ENCODE data around the gene DBP.
"Not testable (repeated sequence)": the region's sequence is repeated elsewhere in the genome, so short reads cannot be mapped to it uniquely, and the experiment has no call there.

Gene DBP

DNA sequence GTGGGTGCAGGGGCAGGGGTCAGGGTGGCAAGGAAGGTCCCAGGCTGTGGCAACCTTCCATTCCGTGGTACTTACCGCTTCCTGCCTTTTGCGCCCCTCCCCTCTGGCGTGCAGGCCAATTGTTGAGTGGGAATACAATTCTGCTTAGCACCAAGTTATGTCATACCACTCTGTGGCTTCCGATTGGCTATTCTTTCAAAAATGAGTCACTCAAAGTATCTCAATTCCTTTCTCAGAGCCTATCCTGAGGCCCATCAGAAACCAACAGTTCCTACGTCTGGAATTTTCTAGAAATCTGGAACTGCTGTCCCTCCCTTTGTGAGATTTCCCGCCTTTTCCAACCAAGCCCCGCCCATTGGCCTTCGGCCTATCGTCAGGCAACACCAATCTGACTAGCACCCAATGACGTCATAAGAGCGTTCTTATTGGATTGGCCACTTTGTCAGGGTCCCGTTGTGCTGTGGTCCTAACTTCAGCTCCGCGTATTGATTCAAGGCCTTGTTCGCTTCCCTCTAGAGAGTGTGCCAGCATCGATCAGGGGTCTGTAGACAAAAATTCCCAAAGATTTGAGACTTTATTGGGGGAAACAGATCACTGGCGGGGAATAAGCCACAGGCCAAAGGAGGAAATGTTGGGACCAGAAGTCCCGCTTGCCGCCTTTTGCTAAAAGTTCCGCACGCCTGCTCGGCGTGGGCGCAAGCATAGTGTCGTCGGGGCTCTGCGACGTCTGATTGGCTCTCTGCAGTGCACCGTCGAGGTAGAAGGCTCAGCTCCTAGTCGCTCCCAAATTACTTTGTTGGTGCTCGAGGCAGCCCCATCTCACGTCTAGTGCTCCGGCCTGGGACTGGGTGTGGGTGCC lies 23.9 kb upstream of the DBP start:
- TF ChIP-seq JUND (IDR thresholded peaks at IDR 0.05; ENCODE audit: low read depth): no peak
- DNase-seq (ENCODE audit: low read depth in 1 of 2, low spot score in 1 of 2): peak; percentile 89 to 91
- in situ Hi-C loops (cut with HindIII; ENCODE audit: low pct_unique_long_range_greater_than_20kb, low sequenced_read_pairs): no loop called here

DNA sequence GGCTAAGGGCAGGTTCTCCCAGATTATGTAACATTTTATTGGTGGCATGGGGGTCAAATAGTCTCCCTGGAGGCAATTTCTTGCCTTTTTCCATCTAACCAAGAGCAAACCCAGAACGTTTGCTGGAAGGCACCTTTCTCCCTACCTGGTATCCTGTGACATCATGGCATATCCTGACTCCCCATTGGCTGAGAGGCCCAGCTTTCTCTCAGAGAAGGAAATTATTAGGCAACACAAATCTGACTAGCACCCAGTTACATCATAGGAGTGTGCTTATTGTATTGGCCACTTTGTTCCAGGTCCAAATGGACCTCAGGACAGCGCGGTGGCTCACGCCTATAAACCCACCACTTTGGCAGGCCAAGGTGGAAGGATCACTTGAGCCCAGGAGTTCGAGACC lies 22.6 kb upstream of the DBP start:
- in situ Hi-C loops (cut with HindIII; ENCODE audit: low pct_unique_long_range_greater_than_20kb, low sequenced_read_pairs): no loop called here
- DNase-seq (ENCODE audit: low read depth in 1 of 2, low spot score in 1 of 2): peak; percentile 90
- TF ChIP-seq JUND (IDR thresholded peaks at IDR 0.05; ENCODE audit: low read depth): no peak

DNA sequence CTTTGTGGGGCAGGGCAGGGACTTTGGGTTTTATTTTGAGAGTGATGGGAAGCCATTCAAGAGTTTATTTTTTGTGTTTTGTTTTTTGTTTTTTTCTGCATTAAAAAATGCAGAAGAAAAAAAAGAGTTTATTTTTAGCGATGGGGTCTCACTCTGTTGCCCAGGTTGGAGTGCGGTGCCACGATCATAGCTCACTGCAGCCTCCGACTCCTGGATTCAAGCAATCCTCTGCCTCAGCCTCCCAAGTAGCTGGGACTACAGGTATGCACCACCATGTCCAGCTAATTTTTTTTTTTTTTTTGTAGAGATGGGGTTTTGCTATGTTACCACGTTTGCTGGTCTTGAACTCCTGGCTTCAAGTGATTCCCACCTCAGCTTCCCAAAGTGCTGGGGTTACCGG lies 21.3 kb upstream of the DBP start:
- no peak for TF ChIP-seq JUND (IDR thresholded peaks at IDR 0.05; ENCODE audit: low read depth)
- DNase-seq (ENCODE audit: low read depth in 1 of 2, low spot score in 1 of 2): no peak
- in situ Hi-C loops (cut with HindIII; ENCODE audit: low pct_unique_long_range_greater_than_20kb, low sequenced_read_pairs): no loop called here

DNA sequence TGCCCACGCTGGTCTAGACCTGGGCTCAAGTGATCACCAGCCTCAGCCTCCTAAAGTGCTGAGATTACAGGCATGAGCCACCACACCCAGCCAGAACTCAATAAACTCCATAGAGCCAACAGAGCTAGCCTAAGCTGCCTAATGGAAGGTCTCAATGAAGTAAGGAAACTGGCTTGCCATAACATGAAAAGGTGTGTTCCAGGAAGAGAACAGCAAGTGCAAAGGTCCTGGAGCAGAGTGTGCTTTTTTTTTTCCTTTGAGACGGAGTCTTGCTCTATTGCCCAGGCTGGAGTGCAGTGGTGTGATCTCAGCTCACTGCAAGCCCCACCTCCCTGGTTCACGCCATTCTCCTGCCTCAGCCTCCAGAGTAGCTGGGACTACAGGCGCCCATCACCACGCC lies 20.6 kb upstream of the DBP start:
- in situ Hi-C loops (cut with HindIII; ENCODE audit: low pct_unique_long_range_greater_than_20kb, low sequenced_read_pairs); DNase-seq (ENCODE audit: low read depth in 1 of 2, low spot score in 1 of 2): not testable (repeated sequence)

DNA sequence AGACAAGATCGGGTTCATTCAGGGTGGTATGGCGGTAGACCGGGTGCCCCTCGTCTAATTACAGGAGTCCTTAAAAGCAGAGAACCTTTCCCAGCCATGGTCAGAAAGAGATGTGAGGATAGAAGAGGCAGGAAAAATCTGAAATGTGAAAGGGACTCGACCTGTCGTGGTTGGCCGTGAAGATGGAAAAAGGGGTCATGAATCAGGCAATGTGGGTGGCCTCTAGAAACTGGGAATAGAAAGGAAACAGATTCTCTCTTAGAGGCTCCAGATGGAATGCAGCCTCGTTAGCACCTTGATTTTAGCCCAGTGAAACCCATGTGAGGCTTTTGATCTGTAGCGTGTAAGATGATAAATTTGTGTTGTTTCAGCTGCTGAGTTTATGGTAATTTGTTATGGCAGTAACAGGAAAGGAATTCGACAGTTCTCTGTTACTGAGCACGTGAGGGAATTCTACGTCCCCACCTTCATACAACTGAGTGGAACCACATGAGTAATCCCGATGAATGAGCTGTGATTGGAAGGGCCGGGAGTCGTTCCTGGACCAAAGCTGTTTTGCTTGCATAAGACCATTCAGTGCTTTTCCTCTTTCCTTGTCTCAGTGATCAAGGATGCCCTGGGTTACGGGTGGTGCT lies 19.8 kb upstream of the DBP start:
- in situ Hi-C loops (cut with HindIII; ENCODE audit: low pct_unique_long_range_greater_than_20kb, low sequenced_read_pairs): no loop called here
- no peak for TF ChIP-seq JUND (IDR thresholded peaks at IDR 0.05; ENCODE audit: low read depth)
- no peak for DNase-seq (ENCODE audit: low read depth in 1 of 2, low spot score in 1 of 2)

DNA sequence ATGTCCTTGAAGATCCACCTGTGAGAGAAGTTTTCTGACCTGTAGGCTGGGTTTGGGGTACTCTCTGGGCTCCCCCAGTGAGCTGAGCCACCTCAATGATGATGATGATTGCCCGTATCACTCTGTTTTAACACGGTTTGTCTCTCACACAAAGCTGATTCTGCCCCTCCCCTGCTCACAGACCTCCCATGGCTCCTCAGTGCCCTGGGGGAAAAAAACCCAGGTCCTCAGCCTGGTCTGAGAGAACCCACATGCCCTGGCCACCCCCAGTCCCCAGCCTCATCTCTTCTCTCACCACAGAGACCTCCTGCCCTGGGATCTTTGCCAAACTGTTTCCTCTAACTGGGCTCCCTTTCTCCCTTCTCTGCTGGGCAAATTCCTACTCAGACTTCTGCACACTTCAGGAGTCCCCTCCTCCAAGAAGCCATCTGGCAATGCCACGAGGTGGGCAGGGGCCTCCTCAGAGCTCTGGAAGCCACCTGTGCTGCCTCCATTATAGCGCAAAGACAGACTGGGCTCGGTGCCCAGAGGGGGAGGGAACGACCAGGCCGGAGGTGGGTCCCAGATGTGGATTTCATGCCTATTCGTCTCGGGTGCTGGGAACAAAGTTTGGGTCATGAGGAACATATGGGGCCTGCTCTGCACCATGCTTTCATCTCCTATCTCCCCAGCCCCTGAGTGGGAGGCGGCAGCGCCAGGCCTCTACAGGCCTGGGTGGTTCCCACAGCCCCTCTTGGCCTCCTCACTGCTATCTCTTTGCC lies 17.3 kb upstream of the DBP start:
- in situ Hi-C loops (cut with HindIII; ENCODE audit: low pct_unique_long_range_greater_than_20kb, low sequenced_read_pairs): no loop called here
- no peak for DNase-seq (ENCODE audit: low read depth in 1 of 2, low spot score in 1 of 2)
- TF ChIP-seq JUND (IDR thresholded peaks at IDR 0.05; ENCODE audit: low read depth): no peak

DNA sequence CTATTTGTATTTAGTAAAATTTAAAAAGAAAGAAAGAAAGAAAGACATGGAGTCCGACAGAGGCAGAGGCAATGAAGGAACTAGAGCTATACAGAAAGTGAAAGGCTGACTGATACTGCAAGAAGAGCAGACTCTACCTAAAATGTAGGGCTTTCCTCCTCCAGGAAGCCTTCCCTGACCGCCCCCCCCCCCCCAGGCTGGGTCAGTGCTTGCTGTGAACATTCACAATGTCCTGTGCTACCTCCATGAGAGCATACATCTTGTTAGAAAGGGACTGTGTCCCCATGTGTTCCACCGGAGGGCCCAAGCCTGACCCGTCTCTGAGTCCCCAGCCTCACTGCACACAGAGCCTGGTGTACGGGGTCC lies 14.5 kb upstream of the DBP start:
- no peak for DNase-seq (ENCODE audit: low read depth in 1 of 2, low spot score in 1 of 2)
- in situ Hi-C loops (cut with HindIII; ENCODE audit: low pct_unique_long_range_greater_than_20kb, low sequenced_read_pairs): no loop called here
- TF ChIP-seq JUND (IDR thresholded peaks at IDR 0.05; ENCODE audit: low read depth): no peak

DNA sequence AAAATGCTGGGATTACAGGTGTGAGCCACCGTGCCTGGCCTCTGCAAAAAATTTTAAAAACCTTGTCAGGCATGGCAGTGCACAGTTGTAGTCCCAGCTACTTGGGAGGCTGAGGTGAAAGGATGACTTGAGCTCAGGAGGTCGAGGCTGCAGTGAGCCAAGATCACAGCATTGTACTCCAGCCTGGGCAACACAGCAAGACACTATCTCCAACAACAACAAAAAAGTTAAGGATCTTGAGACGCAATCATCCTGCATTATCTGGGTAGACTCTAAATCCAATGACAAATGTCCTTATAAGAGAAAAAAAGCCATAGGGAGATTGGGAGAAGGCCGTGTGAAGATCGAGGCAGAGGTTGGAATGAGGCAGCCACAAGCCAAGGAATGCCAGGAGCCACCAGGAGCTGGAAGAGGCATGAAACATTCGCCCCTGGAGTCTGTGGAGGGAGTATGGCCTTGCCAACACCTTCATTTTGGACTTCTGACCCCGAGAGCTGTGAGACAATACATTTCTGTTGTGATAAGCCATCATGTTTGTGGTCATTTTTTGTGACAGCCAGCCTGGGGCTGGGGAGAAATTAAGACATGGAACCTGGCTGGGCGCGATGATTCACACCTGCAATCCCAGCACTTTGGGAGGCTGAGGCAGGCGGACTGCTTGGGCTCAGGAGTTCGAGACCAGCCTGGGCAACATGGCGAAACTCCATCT lies 13.9 kb upstream of the DBP start:
- in situ Hi-C loops (cut with HindIII; ENCODE audit: low pct_unique_long_range_greater_than_20kb, low sequenced_read_pairs): no loop called here
- TF ChIP-seq JUND (IDR thresholded peaks at IDR 0.05; ENCODE audit: low read depth): no peak
- DNase-seq (ENCODE audit: low read depth in 1 of 2, low spot score in 1 of 2): no peak

DNA sequence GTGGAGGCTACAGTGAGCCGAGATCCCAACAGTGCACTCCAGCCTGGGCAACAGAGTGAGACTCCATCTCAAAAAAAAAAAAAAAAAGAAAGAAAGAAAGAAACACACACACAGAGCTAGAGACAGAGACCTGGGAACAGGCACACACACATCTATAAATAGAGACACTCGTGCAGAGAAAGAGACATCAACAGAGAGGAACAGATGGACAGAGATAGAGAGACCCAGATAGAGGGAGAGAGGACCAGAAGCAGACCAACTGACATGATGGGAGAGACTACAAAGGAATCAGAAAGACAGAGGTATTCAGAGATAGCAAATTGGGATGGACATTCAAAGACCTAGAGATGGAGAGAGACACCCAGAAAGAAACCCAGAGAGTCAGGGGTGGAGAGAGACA lies 11.0 kb upstream of the DBP start:
- in situ Hi-C loops (cut with HindIII; ENCODE audit: low pct_unique_long_range_greater_than_20kb, low sequenced_read_pairs): no loop called here
- DNase-seq (ENCODE audit: low read depth in 1 of 2, low spot score in 1 of 2): no peak

DNA sequence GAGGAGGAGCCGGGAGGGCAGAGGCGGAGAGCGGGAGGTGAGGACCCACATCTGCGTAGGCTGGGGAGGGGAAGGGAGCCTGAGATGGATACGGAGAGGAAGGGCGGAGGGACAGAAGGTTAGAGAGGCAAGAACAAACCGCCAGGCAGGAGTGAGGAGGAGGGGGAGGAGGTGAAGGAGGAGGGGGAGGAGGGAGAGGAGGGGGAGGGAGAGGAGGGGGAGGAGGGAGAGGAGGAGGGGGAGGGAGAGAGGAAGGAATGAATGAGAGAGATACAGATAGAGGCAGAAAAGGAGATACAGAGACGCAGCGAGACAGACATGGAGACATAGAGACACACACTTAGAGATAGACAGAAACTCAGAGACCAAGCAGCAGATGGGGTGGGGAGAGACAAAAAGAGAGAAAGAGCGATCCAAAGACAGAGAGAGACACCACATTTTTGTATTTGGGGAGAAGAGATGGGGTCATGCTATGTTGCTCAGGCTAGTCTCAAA lies 9.6 kb upstream of the DBP start:
- no peak for DNase-seq (ENCODE audit: low read depth in 1 of 2, low spot score in 1 of 2)
- TF ChIP-seq JUND (IDR thresholded peaks at IDR 0.05; ENCODE audit: low read depth): no peak
- in situ Hi-C loops (cut with HindIII; ENCODE audit: low pct_unique_long_range_greater_than_20kb, low sequenced_read_pairs): no loop called here

More for the DNA sequence above, 11.0 kb upstream of the DBP start:
- TF ChIP-seq JUND (IDR thresholded peaks at IDR 0.05; ENCODE audit: low read depth): no peak

DNA sequence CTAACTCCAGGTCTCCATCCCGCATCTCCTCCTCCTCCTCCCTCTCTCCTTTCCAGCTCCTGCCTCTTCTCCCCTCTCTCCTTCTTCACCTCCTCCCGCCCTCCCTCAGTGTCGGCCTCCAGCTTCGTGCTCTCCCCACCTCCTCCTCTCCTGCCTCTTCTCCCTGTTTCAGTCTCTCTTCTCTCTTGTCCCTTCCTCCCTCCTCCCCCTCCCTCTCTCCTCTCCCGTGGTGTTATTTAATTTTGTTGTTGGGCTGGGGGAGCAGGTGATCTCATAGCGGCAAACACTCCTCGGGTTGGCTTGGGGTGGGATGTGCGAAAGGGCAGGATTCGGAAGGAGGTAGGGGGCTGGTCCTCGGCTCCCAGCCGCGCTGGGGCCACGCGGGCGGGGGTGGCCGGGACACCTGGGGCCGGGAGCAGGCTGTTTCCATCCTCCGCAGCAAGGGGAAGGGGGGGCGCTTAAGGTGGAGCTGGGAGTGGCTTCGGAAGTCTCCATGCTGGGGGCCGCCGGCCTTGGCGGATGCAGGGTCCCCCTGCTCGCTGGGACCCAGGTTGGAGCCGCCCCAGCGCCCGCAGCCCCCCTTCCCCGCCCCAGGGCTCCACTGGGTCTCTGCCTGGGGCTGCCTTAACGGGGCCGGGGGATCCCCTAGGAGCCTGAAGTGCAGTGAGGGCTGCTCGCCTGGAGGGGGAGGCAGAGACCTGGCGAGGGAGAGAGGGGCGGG lies 9.0 kb upstream of the DBP start, which contains the start of gene CA11:
Gene CA11, minus strand, starts transcription at position 187 of the 721 bp plus-strand sequence. CDS start 555 bp downstream, outside the sequence.
- TF ChIP-seq JUND (IDR thresholded peaks at IDR 0.05; ENCODE audit: low read depth): no peak
- peak; percentile 66 to 87 for DNase-seq (ENCODE audit: low read depth in 1 of 2, low spot score in 1 of 2)
- in situ Hi-C loops (cut with HindIII; ENCODE audit: low pct_unique_long_range_greater_than_20kb, low sequenced_read_pairs): no loop called here

DNA sequence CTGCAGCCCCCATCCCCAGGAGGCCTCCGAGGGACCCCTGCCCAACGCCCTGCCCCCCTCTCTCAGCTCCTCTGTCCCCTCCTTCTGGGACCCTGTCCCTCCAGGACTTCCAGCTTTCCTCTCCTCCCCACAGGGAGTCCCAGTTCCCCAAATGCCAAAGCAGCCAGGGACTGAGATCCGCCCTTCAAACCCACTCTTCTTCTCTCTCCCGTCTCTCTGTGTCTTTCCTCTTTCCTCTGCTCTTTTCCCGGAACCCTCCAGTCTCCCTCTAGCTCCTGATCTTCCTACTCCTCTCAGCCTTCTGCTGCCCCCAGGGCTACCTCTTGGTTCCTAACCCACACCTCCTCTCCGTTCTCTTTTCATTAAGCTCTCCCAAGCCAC lies 8.4 kb upstream of the DBP start:
- in situ Hi-C loops (cut with HindIII; ENCODE audit: low pct_unique_long_range_greater_than_20kb, low sequenced_read_pairs): no loop called here
- no peak for DNase-seq (ENCODE audit: low read depth in 1 of 2, low spot score in 1 of 2)
- no peak for TF ChIP-seq JUND (IDR thresholded peaks at IDR 0.05; ENCODE audit: low read depth)
